ENCODE measurements around the gene PHF21B.
"Not testable (repeated sequence)": the region's sequence is repeated elsewhere in the genome, so short reads cannot be mapped to it uniquely, and the experiment has no call there.

Gene PHF21B

DNA sequence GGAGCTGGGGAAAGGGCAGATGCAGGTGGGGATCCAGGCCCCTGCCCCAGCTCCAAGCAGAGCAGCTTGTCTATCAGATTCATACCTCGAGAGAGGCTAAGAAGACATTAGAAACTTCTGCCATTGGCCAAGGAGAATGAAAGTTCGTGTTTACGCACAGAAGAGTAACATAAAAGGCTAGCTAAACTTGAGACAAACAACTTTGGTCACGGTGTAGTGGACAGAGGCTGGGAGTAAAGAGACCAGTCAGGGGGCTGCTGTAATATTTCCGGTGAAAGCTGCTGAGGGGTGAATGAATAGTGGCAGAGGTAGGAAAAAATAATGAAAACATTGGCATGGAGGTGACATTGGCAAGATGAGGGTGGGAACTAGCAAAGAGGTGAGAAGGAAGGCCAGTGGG, 22.9 kb downstream of the PHF21B start:
- no peak for DNase-seq

DNA sequence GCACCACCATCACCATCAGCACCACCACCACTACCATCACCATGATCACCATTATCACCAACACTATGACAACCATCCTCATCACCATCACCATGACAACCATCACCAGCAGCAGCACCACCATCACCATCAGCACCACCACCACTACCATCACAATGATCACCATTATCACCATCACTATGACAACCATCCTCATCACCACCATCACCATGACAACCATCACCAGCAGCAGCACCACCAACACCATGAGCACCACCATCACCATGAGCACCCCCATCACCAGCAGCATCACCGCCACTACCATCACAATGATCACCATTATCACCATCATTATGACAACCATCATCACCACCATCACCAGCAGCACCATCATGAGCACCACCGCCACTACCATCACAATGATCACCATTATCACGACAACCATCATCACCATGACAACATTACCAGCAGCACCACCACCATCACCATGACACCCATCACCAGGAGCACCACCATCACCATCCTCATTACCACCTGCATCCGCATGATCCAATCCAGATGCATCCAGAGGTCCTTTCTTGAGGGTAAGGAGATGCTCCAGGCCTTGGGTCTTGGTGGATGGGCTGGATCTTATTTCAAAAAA, 23.8 kb downstream of the PHF21B start:
- no peak for DNase-seq

DNA sequence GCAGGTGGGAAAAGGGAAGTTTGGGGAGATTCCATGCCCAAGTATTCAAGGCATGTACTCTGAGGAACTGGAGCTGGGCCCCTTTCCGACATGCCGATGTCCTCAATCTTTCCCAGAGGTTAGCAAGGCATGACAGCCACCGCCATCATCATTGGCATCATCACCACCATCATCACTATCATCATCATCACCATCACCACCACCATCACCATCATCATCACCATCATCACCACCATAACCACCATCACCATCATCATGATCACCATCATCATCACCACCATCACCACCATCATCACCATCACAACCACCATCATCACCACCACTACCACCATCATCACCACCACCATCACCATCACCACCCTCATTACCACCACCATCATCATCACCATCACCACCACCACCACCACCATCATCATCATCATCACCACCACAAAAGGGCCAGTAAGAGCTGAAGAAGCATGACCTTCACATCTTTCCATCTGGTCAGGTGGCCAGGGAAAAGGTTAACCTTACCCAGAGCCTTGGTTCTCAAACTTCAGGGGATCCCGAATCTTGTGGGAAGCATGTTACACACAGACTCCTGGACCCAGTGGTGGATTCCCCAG, 25.8 kb downstream of the PHF21B start:
- no peak for DNase-seq

- no peak for DNase-seq
Observed at GRCh38 chr22:44982445-44982844, 27.4 kb downstream of the PHF21B start.

GRCh38 chr22:44981857-44982256, 27.9 kb downstream of the PHF21B start:
- no peak for DNase-seq

DNA sequence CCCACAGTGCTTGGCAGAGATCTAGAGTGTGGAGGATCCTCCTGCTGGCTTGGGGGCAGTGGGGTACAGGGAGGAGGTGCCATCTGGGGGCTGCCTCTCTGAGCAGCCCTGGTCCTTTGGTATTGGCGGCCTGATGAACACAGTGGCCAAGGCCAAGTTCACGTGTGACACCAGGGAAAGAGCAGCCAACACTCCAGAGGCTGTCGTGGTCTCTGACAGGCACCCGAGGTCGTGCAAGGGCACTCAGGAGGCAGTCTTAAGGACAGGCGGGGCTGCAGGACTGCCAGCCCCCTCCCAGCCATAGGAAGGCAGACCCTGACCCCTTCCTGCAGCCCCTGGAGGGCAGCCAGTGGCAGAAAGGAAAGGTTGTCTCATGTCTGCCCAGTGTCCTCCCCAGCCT, 30.7 kb downstream of the PHF21B start:
- DNase-seq = no peak

GRCh38 chr22:44975427-44976262, 34.2 kb downstream of the PHF21B start:
- peak; percentile 81 for DNase-seq

- DNase-seq = no peak
Observed at GRCh38 chr22:44974454-44974853, 35.4 kb downstream of the PHF21B start.

GRCh38 chr22:44973829-44974228, 36.0 kb downstream of the PHF21B start:
- DNase-seq = no peak

GRCh38 chr22:44972363-44973083, 37.3 kb downstream of the PHF21B start:
- no peak for DNase-seq

DNA sequence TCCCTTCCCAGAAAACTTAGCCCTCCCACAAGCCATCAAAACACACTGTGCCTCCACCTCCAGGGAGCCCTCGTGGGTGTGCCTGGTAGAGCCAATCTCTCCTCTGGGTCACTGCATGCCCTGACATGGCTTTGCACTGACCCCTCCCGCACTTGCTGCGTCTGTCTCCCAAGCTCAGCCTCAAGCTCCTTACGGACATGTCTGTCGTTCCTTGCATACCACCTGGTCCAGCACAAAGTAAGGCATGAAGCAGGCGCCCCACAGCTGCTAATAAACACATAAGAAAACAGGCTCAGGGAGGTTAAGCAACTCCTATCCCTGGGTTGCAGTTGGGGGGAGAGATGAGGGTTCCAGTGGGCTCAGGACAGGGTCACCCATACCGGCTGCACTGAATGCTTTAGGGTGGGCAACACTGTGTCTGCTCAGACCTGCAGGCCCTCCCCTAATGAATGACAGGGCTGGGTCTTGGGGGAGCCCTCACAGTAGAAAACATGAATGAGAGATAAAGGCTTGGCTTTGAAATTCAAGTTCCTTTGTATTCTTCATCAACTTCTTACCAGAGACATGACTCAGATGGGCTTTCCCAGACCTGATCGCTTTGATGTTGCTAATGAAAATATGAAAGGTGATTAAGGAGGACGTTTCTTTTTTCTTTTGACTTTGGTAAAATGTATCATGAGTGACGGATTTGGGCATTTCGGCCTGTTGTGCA, 38.0 kb downstream of the PHF21B start:
- DNase-seq = no peak

DNA sequence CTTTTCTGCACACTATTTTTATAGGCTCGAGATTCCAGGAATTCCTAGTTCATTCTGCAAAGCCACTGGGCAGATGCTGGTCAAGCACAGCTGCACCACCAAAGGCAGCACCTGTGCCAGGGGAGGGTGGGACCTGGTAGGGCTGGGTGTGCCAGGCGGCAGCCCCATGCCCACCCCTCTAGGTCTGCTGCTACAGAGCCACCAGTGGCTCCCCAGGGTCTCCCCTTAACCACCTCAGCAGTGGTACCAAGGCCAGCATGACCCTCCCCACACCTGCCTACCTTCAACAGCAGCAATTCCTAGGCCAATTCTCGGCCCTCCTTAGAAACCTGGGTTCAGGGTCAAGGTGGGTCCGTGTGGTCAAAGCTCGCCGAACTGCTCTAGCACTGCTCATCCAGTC, 39.5 kb downstream of the PHF21B start:
- DNase-seq = no peak

DNA sequence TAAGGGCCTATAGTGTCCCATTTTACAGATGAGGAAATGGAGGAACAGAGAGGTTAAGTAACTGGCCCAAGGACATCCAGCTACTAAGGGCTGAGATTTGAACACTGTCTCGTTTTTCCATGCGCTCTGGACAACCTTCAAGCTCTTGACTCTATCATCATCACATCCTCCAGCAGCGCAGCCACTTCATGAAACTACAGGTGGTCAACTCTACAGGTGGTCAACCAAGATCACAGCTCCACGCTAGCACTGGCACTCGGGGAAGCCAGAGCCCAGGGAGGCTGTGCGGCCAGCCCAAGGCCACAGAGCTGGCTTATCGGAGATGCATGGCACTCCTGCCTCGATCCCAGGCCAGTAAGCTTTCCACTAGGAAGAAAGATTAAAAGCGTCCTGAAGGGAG, 40.0 kb downstream of the PHF21B start:
- DNase-seq = no peak

- no peak for DNase-seq
Observed at GRCh38 chr22:44968736-44969135, 41.1 kb downstream of the PHF21B start.

DNA sequence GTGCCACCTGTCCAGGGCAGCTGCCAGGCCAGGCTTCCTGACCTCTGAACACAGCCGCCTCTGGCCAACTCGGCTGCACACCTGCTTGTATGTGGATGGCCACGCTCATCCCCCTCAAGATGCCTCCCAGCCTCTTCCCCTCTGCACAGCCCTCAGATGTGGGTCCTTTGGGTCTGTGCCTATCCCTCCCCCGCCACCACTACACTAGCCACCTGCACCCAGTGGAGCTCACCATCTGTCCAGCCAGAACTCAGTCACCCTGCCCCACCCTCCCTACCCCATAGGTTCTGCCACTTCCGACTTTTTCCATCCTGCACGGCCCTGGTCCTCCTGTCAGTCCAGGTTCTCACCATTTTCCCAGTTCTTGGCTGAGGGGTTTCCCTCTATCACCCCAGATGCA, 44.6 kb downstream of the PHF21B start:
- DNase-seq = no peak

- no peak for DNase-seq
Observed at GRCh38 chr22:44964722-44965078, 45.1 kb downstream of the PHF21B start.

GRCh38 chr22:44963832-44964721, 45.7 kb downstream of the PHF21B start:
- DNase-seq = no peak

GRCh38 chr22:44962741-44963454, 46.9 kb downstream of the PHF21B start:
- no peak for DNase-seq

GRCh38 chr22:44961682-44962081, 48.1 kb downstream of the PHF21B start:
- not testable (repeated sequence) for DNase-seq

- DNase-seq = no peak
Observed at GRCh38 chr22:44956840-44957767, 52.7 kb downstream of the PHF21B start.

Data from fibroblast of skin of right biceps (primary cell).